GM21367 (cell line): Measurements from ENCODE around the gene FKBP6.
"Not testable (repeated sequence)": the region's sequence is repeated elsewhere in the genome, so short reads cannot be mapped to it uniquely, and the experiment has no call there.

Experiments
- ATAC-seq: cut with Tn5 transposase; IDR thresholded peaks from one replicate; pipeline ENCODE4 v1.9.1; 2021; ENCODE audit not compliant: unreplicated experiment

FKBP6 gene

DNA sequence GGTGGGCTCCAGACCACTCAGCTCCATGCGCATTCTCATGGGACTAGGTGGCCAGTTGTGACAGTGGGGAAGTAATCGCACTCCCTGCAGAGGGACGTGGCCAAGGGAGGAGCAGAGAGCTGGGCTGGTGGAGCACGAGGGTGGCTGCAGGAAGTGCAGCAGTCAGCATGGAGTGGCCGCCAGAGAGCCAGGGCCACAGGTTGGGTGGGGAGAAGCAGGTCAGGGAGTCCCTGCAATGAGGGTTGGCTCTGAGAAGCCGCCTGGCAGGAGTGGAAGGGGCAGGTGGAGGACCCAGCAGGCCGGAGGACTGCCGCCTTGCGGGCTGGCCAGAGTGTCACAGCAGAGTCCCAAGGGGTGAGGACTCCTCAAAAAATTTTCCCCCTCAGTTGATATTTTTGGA, 26.2 kb downstream of the FKBP6 start:
- ATAC-seq, result no peak

DNA sequence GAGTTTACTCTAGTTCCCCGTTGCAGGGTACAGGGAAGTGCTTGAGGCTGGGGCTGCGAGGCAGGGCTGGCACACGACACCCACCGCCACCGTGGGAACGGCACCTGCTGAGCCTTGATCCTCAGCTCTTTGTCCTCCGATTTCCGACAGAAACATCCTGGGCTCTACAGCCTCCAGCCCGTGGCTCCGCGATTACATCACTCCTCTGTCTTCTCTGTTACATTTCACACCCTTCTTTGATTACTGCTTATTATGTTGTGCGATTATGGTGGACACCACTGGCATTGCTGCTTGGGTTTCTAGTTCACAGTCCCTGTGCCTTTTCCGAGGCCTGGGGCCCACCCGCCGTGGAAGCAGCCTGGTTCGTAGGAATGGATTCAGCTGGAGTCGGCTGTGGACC, 26.9 kb downstream of the FKBP6 start:
- ATAC-seq, result no peak

DNA sequence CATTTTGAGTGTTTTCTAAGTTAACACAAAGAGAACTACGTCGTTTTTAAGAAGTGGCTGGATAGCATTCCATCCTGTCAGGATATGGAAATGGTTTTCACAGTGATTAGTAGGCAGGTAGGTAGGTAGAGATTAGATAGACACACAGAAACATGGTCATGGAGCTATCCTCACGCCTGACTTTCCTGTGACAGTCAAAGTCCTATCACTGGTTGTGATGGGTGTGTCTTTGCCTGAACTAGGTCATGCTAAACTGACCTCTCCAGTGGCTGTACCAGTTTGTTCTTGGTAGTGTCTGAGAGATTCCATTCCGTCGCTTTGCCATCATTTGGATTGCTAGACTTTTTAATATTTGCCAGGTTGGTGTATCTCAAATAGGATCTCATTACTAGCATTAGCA, 28.2 kb downstream of the FKBP6 start:
- ATAC-seq, result no peak

DNA sequence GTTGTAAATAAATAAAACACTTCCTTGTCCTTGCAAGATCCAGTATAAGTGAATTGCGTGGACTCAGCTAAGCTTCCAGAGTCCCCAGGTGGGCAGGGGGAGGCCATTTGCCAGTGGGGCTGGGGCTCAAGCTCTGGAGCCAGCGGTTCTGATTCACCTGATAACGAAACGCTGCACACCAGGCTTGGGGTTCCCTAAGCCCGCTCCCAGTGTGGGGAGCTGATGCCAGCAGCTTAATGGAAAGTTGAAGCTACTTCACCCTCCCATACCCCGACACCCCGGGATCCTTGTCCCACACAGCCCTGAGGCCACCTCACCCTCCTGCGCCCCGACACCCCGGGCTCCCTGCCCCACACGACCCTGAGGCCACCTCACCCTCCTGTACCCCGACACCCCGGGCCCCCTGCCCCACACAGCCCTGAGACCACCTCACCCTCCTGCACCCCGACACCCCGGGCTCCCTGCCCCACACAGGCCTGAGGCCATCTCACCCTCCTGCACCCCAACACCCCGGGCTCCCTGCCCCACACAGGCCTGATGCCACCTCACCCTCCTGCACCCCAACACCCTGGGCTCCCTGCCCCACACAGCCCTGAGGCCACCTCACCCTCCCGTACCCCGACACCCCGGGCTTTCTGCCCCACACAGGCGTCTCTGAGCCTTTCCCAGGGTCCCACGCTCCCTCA, 30.8 kb downstream of the FKBP6 start:
- ATAC-seq, result no peak

DNA sequence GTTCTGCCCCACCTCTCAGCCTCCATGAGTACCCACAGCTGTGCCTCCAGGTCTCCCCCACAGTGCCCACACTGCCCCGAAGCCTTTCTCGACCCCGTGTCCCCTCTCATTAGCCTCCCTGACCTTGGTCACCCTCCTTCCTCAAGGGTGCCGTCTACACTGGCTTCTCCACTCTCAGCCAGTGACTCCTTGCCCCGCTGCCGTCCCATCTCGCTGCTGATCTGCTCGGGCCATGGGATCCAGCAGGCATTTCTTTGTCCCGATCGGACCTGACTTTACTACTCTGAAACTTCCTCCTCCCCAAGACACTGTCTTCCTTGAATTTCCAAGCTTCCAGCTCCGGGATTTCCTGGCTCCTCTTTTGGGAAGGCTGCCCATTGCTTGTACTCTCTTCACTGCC, 31.3 kb downstream of the FKBP6 start:
- no peak for ATAC-seq

DNA sequence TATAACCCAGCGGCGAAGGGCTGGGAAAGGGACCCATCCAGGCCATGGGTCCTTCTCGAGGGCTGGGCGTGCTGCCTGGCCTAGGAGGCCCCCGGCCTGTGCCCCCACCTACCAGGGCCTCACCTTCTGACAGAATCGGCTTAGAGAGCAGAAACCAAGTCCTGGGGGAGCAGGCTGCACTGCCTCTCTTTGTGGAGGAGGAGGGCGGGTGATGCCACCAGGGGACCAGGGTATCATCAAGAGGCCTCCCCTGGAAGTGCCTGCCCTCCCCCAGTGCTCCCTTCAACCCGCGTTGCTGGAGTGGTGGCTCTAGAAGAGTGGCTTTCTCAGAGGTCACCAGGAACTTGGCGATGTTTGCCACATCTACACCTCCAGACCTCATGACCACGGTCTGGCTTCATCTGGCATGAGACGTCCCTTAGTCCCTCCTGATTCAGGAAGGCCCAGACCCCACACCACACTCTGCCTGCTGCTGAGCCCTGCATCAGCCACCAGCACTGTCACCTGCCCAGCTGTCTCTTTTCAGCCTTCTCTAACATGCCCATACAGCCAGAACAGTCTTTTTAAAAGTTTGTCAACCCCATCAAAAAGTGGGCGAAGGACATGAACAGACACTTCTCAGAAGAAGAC, 31.9 kb downstream of the FKBP6 start:
- ATAC-seq, result no peak

DNA sequence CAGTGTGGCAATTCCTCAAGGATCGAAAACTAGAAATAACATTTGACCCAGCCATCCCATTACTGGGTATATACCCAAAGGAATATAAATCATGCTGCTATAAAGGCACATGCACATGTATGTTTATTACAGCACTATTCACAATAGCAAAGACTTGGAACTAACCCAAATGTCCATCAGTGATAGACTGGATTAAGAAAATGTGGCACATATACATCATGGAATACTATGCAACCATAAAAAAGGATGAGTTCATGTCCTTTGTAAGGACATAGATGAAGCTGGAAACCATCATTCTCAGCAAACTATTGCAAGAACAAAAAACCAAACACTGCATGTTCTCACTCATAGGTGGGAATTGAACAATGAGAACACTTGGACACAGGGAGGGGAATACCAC, 32.6 kb downstream of the FKBP6 start:
- ATAC-seq, result not testable (repeated sequence)

DNA sequence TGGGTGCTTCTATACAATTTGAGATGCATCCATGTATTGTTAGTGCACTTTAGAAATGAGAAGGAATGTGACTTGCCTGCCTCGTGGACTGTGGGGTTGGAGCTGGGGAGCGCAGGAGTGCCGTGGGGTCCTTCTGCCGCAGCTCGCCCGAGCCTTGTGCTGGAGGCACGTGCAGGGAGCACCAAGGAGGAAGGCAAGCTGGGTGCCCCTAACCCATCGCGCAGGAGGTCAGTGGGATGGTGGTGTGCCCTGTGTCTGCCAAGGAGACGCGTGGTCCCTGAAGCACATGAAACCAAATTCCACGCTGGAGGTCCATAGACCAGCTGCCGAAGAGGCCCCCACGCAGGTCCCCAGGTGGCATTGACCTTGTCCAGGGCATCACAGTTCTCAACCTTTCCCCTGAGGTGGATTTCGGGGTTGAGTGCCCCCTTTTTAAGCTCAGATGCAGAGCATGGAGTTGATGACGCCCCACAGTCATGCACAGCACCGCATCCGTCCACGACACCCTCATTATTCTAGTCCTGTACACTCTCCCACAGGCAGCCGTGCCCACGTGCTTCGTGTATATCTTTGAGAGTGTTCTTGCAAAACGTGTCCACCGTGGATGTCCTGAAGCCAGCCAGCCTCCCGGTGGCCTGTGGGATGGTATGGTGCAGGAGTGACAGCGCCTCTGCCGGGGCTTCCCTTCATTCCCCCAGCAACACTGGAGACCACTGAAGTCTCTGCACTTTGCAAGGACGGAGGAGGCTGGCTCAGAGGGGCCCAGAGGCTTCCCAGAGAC, 35.5 kb downstream of the FKBP6 start:
- ATAC-seq, result no peak

DNA sequence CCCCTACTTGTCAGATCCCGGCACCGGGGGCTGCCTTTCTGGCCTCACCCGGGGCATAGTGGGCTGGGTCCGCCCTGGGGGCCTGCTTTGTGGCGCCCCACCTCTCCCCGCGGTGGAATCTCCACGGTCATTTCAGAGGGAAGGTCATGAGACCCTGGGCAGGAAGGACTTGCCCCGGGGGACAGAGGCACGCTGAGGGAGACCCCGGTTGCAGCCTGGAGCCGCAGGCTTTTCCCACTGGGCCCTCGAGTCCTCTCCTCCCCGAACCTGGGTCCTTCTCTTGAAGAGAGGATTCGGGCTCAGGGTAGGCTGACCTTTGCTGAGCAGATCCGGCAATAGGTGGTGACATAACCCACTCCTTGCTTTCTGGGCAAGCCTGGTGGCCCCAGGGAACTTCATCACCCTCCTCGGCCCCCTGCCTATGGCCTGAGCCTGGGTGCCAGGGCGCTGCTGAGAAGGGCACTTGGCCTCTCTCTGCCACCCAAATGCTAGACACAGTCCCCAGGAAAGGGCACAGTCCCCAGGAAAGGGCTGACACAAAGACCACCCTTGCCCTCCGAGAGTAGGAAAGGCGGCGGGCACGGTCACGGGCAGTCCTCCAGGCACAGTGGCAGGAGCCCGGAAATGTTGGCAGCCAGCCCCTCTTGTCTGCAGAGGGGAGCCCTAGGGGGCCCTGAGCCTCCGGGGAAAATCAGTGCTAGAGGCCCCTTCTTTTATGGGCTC, 36.2 kb downstream of the FKBP6 start:
- ATAC-seq, result no peak

DNA sequence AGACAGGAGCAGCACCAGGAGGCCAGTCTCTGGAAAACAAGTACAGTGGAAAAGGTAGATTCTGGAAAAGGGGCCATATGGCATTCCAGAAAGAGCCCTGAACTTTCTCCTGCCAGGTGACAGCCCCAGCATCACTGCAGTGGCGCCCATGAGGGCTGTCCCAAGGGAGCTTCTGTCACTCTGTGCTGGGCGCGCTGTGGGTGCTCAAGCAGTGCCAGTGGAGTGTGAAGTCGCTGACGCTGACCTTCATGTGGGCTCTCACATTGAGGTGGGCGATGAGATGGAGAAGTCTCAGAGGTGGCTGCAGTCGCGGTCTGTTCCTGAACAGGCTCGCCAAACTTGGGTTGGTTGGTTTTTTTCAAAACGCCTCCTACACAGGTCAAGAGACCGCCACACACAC, 38.2 kb downstream of the FKBP6 start:
- no peak for ATAC-seq

DNA sequence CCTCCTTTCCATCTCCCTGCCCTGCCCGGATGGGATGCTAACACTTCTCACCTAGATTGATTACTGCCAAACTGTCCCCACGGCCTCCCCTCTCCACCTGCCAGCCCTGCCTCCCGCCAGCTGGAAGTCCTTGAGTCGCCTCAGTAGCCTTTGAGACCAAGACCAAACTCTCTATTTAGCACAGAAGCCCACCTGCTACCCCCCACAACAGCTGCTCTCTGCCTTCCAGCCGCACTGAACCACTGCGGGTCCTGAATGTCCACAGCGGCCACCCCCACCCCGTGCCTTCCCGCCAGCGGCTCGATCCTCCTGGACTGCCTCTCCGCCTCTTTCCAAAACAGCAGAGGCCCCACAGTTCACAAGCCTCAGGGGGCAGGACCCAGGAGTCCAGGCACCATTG, 39.0 kb downstream of the FKBP6 start:
- no peak for ATAC-seq

DNA sequence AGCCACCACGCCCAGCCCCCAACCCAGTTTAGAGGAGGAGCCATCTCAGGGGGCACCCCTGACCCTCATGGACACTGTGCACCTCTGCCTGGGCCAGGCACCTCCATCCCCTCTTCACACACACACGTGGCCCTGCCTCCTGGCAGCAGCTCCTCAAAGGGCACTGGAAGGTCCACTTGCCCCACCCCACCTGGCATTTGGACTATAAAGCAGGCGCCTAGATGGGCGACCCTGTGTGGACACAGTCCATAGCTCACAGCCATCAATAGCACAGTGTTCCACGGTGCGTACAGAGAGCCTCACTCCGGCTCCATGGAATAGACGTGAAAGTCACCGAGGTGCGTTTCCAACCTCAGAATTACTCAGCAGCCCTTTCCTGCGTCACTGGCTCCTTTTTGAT, 41.0 kb downstream of the FKBP6 start:
- ATAC-seq, result no peak

DNA sequence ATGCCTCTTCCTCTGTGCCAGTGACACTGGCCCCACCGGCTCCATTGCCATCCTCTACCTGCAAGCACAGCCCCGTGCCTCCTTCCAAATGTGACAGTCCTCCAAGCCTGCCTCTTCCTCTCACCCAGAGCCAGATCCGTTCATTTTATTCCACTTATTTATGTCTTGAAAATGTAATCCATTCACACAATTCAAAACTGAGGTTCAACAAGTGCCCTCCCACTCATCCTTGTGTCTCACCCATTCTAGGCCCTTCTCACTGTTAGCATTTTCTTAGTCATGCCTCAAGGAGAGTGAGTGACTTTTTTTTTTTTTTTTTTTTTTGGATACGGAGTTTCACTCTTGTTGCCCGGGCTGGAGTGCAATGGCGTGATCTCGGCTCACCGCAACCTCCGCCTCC, 41.7 kb downstream of the FKBP6 start:
- no peak for ATAC-seq

DNA sequence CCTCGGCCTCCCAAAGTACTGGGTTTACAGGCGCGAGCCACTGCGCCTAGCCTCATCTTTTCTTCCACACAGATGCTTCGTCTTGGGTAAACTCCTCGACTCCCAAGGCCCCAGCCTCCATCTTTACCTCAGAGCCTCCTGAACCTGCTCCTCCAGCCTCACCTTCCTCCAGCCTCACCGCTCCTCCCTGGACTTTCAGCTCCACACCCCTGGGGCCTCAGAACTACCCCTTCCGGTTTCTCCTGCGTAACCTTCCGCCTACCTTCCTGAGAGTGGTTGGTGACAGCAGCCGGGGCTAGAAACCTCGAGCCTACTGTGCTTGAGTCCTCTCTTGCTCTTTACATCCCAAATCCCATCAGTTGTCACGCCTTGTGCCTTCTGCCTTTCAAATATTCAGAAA, 45.8 kb downstream of the FKBP6 start:
- ATAC-seq, result no peak

DNA sequence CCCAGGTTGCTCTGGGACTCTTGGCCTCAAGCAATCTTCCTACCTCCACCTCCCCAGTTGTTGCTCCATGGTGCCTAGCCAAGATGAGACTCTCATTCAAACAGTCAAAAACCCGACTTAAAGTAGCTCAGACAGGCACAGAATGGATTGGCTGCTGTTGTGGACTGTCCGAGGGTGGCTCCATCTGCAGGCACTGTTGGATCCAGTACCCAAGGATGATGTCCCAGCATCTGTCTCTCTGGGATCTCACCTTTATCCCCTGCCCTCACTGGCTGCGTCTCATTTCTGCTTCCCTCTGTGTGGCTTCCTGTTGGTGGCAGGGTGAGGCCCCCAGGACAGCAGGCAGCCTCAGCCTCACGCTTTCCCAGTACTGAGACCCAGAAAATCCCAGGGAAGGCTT, 48.3 kb downstream of the FKBP6 start:
- ATAC-seq, result not testable (repeated sequence)

DNA sequence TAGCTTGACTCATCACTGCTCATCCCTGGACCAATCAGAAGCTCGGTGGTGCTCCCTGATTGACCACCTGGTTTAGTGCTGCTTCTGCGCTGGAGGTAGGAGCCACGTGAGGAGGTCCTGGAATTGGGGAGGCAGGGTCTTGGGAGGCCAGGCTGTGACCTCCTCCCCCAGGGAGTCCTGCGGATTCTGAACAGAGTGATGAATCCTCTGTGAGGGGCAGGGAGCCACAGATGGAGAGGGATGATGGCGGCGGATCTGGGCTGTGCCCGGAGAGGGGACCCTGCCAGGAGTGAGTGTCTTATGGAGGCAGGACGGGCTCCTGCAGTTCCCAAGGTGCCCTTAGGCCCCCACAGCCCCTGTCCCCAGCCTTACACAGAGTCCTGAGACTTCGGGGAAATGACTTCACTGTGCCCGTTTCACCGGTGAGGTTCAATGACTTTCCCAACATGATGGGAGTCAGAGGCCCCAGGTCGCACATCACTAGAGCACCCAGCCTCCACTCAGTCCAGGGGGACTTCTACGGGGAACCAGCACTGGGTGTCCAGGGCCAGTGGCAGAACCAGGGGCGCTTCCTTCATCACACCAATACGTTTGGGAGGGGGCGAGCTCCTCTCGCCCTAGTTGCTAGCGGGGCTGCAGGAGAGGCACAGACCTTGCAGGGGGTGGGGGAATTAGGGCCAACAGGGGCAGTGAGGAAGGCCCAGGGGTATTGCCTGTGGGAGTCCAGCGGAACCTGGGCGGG, 48.9 kb downstream of the FKBP6 start:
- no peak for ATAC-seq

DNA sequence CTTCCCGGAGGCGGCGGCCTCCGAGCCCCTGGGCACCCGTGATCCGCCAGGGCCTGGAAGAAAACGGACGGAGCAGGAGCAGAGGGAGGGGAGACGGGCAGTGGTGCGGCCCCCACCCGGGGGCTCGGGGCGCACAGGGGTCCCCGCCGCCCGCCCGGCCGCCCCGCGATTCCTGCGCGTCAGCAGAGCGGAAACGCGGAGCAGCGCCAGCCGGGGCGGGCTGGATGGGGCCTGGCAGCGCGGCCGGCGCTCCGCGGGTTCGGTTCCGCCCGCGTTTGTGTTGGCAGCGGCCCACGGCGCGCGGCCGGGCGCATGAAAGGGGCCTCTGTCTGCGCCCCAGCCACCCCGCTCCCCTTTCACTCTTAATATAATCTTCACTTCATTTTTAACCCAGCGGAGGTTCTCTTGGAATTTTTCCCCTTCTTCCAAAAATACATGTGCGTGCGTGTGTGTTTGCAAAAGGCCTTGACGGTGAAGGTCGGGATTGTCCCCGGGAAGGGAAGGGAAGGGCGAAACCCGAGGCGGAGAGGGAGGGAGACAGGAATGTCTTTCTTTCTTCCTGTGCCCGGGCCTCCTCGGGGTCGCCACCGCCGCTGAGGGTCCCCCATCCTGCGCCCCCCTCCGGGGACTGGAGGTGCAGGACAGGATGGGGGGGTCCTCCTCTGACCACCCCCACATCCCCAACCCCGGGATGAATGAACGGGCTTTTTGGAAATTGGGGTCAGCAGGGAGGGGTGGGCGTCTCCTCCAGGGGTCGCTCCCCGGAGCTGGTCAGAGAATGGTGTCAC, 49.6 kb downstream of the FKBP6 start:
- not testable (repeated sequence) for ATAC-seq

DNA sequence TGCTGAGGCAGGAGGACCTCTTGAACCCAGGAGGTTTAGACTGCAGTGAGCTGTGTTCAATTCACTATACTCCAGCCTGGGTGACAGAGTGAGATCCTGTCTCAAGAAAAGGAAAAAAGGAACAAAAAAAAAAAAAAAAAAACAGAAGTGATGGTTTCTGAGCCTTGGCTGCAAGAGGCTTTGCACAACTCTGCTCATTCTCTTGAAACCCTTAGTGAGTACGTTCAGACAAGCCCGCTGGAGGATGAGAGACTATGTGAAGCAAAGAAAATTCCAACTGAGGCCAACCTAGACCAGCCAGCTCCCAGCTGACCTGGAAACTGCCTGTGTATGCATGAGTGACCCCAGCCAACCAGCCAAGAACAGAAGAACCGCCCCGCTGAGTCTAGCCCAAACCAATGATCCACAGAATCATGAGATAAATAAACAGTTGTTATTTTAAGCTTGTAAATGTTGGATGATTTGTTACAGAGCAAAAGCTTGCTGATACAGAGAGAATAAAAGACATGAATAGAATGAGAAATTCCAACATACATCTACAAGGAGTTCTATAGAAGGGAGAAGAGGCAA, 55.1 kb downstream of the FKBP6 start:
- no peak for ATAC-seq

DNA sequence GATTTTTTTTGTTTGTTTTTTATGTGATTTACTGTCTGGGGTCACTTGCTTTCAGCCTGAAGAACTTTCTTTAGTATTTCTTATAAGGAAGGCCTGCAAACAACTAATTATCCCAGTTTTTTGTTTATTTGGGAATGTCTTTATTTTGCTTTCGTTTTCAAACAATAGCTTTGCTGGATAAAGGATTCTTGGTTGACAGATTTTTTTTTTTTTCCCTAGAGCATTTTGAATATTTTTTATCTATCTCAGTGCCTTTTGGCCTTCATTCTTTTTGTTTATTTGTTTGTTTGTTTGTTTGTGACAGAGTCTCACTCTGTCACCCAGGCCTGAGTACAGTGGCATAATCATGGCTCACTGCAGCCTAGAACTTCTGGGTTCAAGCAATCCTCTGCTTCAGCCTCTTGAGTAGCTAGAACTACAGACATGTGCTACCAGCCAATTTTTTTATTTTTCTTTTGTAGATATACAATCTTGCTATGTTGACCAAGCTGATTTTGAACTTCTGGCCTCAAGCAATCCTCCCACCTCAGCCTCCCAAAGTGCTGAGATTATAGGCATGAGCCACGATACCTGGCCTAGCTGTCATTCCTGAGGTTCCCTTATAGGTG, 59.4 kb downstream of the FKBP6 start:
- no peak for ATAC-seq
